H1 (cell line): ENCODE results near the gene PKN1. TPM values are rescaled to one million over a fixed set of nuclear protein-coding genes. Genes with fewer than 3 reads are reported as not detected.

Experiments used
- CTCF ChIA-PET: fragments of 300-600 bp; sonication (Branson Sonifier 250); formaldehyde crosslinking; loops from one replicate; lab custom pipeline; 2021; ENCODE audit not compliant: partially characterized antibody; lab: Charles Lee
- POLR2A ChIA-PET: fragments of 300-600 bp; sonication (Branson Sonifier 250); formaldehyde crosslinking; loops from one replicate; lab custom pipeline; 2021; ENCODE audit warnings: inconsistent platforms; ENCODE audit not compliant: partially characterized antibody; lab: Charles Lee
- DNase-seq, 2 experiments: peaks; one replicate each; pipeline versions ENCODE4 v3.0.0 to v3.0.0-alpha.2; 2010 to 2022; ENCODE audit warnings: low spot score in 2 of 2, low read depth in 1 of 2, mixed read lengths in 1 of 2
- FAIRE-seq: peaks from 2 replicates; lab custom pipeline; 2011; peaks lifted over from hg19 to GRCh38; lab: Jason Lieb, UNC
- H2AFZ ChIP-seq: 2 replicates; pipeline ENCODE4 v1.8.1; 2012; ENCODE audit warnings: low read length, inconsistent platforms
- H2AK5ac ChIP-seq: 2 replicates; pipeline ENCODE4 v1.6.1; 2013; ENCODE audit warnings: low read depth, low read length
- H2BK120ac ChIP-seq: replicated peaks from 2 replicates; pipeline ENCODE3; 2013; ENCODE audit warnings: low read depth, low read length, inconsistent platforms
- H2BK12ac ChIP-seq: 2 replicates; pipeline ENCODE4 v1.6.1; 2013; ENCODE audit warnings: low read depth, low read length
- H2BK15ac ChIP-seq: 2 replicates; pipeline ENCODE4 v1.6.1; 2013; ENCODE audit warnings: low read length
- H2BK20ac ChIP-seq: 2 replicates; pipeline ENCODE4 v1.6.1; 2013; ENCODE audit warnings: low read length
- H2BK5ac ChIP-seq: 2 replicates; pipeline ENCODE4 v1.6.1; 2013; ENCODE audit warnings: low read depth, low read length
- H3K14ac ChIP-seq: 2 replicates; pipeline ENCODE4 v1.6.1; 2013; ENCODE audit warnings: inconsistent platforms; ENCODE audit not compliant: insufficient read length
- H3K18ac ChIP-seq: 2 replicates; pipeline ENCODE4 v1.6.1; 2013; ENCODE audit warnings: low read length; ENCODE audit errors: extremely low read depth
- H3K23ac ChIP-seq: 2 replicates; pipeline ENCODE4 v1.6.1; 2013; ENCODE audit warnings: inconsistent platforms; ENCODE audit not compliant: insufficient read length
- H3K23me2 ChIP-seq: 2 replicates; pipeline ENCODE4 v1.6.1; 2013; ENCODE audit warnings: low read depth, low read length
- H3K27ac ChIP-seq: 2 replicates; pipeline ENCODE4 v1.6.1; 2011; ENCODE audit warnings: low read depth, low read length, inconsistent platforms
- H3K27me3 ChIP-seq, 4 experiments: replicated peaks in 1 of 4; 1 replicate in 1 of 4; 2 replicates in 3 of 4; pipeline versions ENCODE4 v1.6.1 to v1.8.1; 2011 to 2013; ENCODE audit warnings: low read length in 3 of 4, mild to moderate bottlenecking in 3 of 4, inconsistent platforms in 2 of 4, mixed read lengths in 2 of 4, moderate library complexity in 1 of 4; ENCODE audit not compliant: control insufficient read depth in 3 of 4, insufficient read depth in 3 of 4; ENCODE audit errors: extremely low read depth in 1 of 4
- H3K36me3 ChIP-seq, 4 experiments: 2 replicates each; pipeline versions ENCODE4 v1.6.1 to v1.8.1; 2011 to 2013; ENCODE audit warnings: mild to moderate bottlenecking in 4 of 4, low read length in 3 of 4, moderate library complexity in 2 of 4, control low read depth in 1 of 4, inconsistent platforms in 1 of 4; ENCODE audit not compliant: insufficient read depth in 4 of 4, control insufficient read depth in 2 of 4
- H3K4ac ChIP-seq: replicated peaks from 2 replicates; pipeline ENCODE3; 2013; ENCODE audit warnings: low read length, low read depth, mixed read lengths, inconsistent platforms; ENCODE audit not compliant: insufficient read length
- H3K4me1 ChIP-seq, 4 experiments: replicated peaks in 1 of 4; 1 replicate in 1 of 4; 2 replicates in 3 of 4; pipeline versions ENCODE4 v1.6.1 to v1.8.1; 2011 to 2013; ENCODE audit warnings: low read length in 3 of 4, inconsistent platforms in 2 of 4, mixed read lengths in 1 of 4; ENCODE audit not compliant: insufficient read depth in 4 of 4, control insufficient read depth in 3 of 4
- H3K4me2 ChIP-seq, 2 experiments: 2 replicates each; pipeline versions ENCODE4 v1.6.1 to v1.8.1; 2011 to 2013; ENCODE audit warnings: low read depth in 2 of 2, low read length in 2 of 2, control low read depth in 1 of 2, inconsistent platforms in 1 of 2, mild to moderate bottlenecking in 1 of 2; ENCODE audit not compliant: insufficient read depth in 1 of 2
- H3K4me3 ChIP-seq, 4 experiments: fragments of 200-600, 300-600 bp in 1 of 4; sonication (generic), shearing (Covaris generic), sonication (Bioruptor Twin) in 1 of 4; 2 replicates each; pipeline versions ENCODE4 v1.5.1 to v1.8.1; 2011 to 2016; ENCODE audit warnings: low read length in 4 of 4, low read depth in 3 of 4, control low read depth in 2 of 4, inconsistent platforms in 2 of 4, mild to moderate bottlenecking in 2 of 4, mixed read lengths in 1 of 4, moderate library complexity in 1 of 4; ENCODE audit not compliant: insufficient read depth in 2 of 4; ENCODE audit errors: extremely low read depth in 1 of 4
- H3K56ac ChIP-seq: replicated peaks from 2 replicates; pipeline ENCODE3; 2013; ENCODE audit warnings: low read depth, mild to moderate bottlenecking, mixed read lengths, low read length, inconsistent platforms; ENCODE audit not compliant: insufficient read length
- H3K79me1 ChIP-seq: 2 replicates; pipeline ENCODE4 v1.6.1; 2013; ENCODE audit warnings: low read depth, low read length, control low read depth
- H3K79me2 ChIP-seq, 2 experiments: 2 replicates each; pipeline versions ENCODE4 v1.6.1 to v1.8.1; 2012 to 2013; ENCODE audit warnings: low read length in 2 of 2, mild to moderate bottlenecking in 2 of 2, inconsistent platforms in 1 of 2; ENCODE audit not compliant: insufficient read depth in 2 of 2, control insufficient read depth in 1 of 2
- H3K9ac ChIP-seq, 4 experiments: replicated peaks in 1 of 4; 1 replicate in 1 of 4; 2 replicates in 3 of 4; pipeline versions ENCODE4 v1.6.1 to v1.8.1; 2011 to 2013; ENCODE audit warnings: low read depth in 3 of 4, low read length in 3 of 4, control low read depth in 2 of 4, mild to moderate bottlenecking in 2 of 4, moderate library complexity in 2 of 4, inconsistent platforms in 1 of 4; ENCODE audit errors: extremely low read depth in 1 of 4
- H3K9me3 ChIP-seq, 2 experiments: 2 replicates each; pipeline versions ENCODE4 v1.6.1 to v1.8.1; 2012 to 2013; ENCODE audit warnings: mild to moderate bottlenecking in 2 of 2, moderate library complexity in 2 of 2, control low read depth in 1 of 2, inconsistent platforms in 1 of 2, low read depth in 1 of 2, low read length in 1 of 2, mixed read lengths in 1 of 2; ENCODE audit not compliant: insufficient read depth in 2 of 2
- H4K20me1 ChIP-seq, 2 experiments: replicated peaks in 1 of 2; 2 replicates each; pipeline versions ENCODE3 to v1.8.1; 2011 to 2013; ENCODE audit warnings: inconsistent platforms in 2 of 2, low read length in 2 of 2, mild to moderate bottlenecking in 1 of 2; ENCODE audit not compliant: insufficient read depth in 2 of 2, control insufficient read depth in 1 of 2
- H4K5ac ChIP-seq: 2 replicates; pipeline ENCODE4 v1.6.1; 2013; ENCODE audit warnings: low read length, low read depth, mixed read lengths, inconsistent platforms; ENCODE audit not compliant: insufficient read length
- H4K8ac ChIP-seq: 2 replicates; pipeline ENCODE4 v1.8.0; 2013; ENCODE audit warnings: mild to moderate bottlenecking, moderate library complexity, low read length, inconsistent platforms; ENCODE audit not compliant: insufficient read depth; ENCODE audit errors: extremely low read depth
- H4K91ac ChIP-seq: replicated peaks from 2 replicates; pipeline ENCODE3; 2013; ENCODE audit warnings: low read length, mixed read lengths, inconsistent platforms; ENCODE audit not compliant: insufficient read length
- WGBS, 2 experiments: shearing (Covaris generic) in 1 of 2; methylation state at CpG; one replicate each; pipeline versions ENCODE4 v1.1.6 to v1.1.7; 2013 to 2015; ENCODE audit warnings: low lambda C conversion rate in 2 of 2, mixed read lengths in 2 of 2, inconsistent platforms in 1 of 2, low coverage in 1 of 2, missing lambda C conversion rate in 1 of 2; ENCODE audit not compliant: insufficient replicate concordance in 2 of 2, insufficient coverage in 1 of 2, insufficient read length in 1 of 2; ENCODE audit errors: extremely low coverage in 1 of 2, missing lambda C conversion rate in 1 of 2; 5-methylcytosine and 5-hydroxymethylcytosine counted together
- polyA plus RNA-seq, 7 experiments: library from polyadenylated mRNA; depleted of rRNA in 3 of 7; stranded (reverse) in 5 of 7; unstranded in 2 of 7; fragments of >200 nt in 5 of 7; fragments of 200-250 nt in 2 of 7; gene quantifications; 1 replicate in 5 of 7; 2 replicates in 1 of 7; 4 replicates in 1 of 7; pipeline versions ENCODE4 v1.2.1 to v1.2.3, GENCODE V29; 2011 to 2013; ENCODE audit warnings: missing spikeins in 2 of 7, mixed read lengths in 2 of 7
- total RNA-seq: library from RNA; stranded (reverse); fragmentation: NEBNext Ultra II Directional; extraction: Animal tissue kit (Norgen Biotek cat#: 25700); gene quantifications from 2 replicates; pipeline ENCODE4 v1.2.1, GENCODE V29; 2021

PKN1 gene
- total and polyA plus RNA-seq, 2 of the 8 experiments (the other 6 are each of a cell fraction or from before 2014, with no cell fraction given) = 65.2 to 162 TPM

DNA sequence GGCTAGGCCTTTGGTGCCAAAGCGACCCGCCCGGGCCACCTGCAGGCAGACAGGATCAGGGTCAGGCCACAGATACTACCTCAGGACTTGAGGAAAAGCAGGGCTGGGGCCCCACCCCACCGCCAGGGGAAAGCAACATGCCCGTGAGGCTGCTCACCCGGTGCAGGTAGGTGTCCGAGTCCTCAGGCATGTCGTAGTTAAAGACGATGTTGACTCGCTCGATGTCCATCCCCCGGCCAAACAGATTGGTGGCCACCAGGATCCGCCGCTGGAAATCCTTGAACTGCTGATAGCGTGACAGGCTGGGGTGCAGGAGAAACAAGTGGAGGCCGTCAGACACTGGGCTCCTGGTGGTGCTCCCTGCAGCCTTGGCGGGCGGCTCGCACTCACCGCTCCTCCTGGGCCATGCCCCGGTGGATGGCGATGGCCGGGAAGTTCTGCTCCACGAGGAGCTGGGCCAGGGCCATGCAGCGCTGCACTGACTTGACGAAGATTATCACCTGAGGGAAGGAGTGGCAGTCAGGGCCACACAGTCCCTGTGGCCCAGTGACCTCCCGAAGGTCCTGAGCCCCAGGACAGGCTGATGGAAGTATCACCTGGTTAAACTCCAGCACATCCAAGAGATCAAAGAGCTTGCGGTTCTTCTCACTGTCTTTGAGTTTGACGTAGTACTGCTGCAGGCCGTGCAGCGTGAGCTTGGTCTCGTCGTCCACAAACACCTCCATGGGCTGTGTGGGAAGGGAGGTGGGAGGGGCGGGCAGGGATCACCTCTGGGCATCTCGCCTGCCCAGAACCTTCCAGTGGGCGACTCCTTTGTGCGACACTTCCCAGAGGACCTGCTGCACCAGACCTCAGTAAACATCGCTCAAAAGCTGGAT lies 23.7 kb upstream of the PKN1 start:
- H4K8ac ChIP-seq = no peak overlapping the region
- H2BK5ac ChIP-seq = no peak overlapping the region
- POLR2A ChIA-PET = interaction anchor here (0.7 to 2.1 kb wide), 3 partner anchors 10 to 59 kb away, joined by 3 to 6 read pairs (median 3); partner anchors contain the start of gene ADGRE5
- no peak overlapping the region for H2AFZ ChIP-seq
- H2BK15ac ChIP-seq = no peak overlapping the region
- H3K4ac ChIP-seq = no peak overlapping the region
- H4K20me1 ChIP-seq = peaks cover 21 to 27% of the 10 kb centered on the region in 2 experiments
- 94% methylated on average over 35 of the region's 38 CpGs; no CpG with 5 or more reads in 1 of the 2 experiments for WGBS, 2 experiments
- H3K27me3 ChIP-seq = no peaks in the 10 kb centered on the region
- no peak overlapping the region for H3K23ac ChIP-seq
- no peaks in the 10 kb centered on the region for H3K9me3 ChIP-seq
- CTCF ChIA-PET = interaction anchor here (0.6 to 9.1 kb wide), 6 partner anchors 22 to 97 kb away, joined by 3 to 114 read pairs (median 3); no protein-coding TSS in a partner anchor
- no peak for DNase-seq
- no peak overlapping the region for H3K4me3 ChIP-seq
- H4K91ac ChIP-seq = no peak overlapping the region
- H3K27ac ChIP-seq = no peak overlapping the region
- no peak overlapping the region for H3K56ac ChIP-seq
- H3K23me2 ChIP-seq = peaks cover 4% of the 10 kb centered on the region; the same call in 1 of the 2 replicates
- peaks cover 40 to 57% (median 51%) of the 10 kb centered on the region in 4 experiments for H3K36me3 ChIP-seq
- no peak overlapping the region for H2AK5ac ChIP-seq
- no peak overlapping the region for H2BK12ac ChIP-seq
- H3K79me2 ChIP-seq = peaks cover 3 to 28% of the 10 kb centered on the region in 2 experiments; a peak in 3 of 4 replicates
- H4K5ac ChIP-seq = no peak overlapping the region
- H3K4me1 ChIP-seq = peaks cover 0 to 13% (median 5%) of the 10 kb centered on the region in 4 experiments; a peak in 5 of 7 replicates
- no peak overlapping the region for H3K18ac ChIP-seq
- H3K4me2 ChIP-seq = no peak overlapping the region
- no peak overlapping the region for H2BK20ac ChIP-seq
- H3K79me1 ChIP-seq = peaks cover 3% of the 10 kb centered on the region; the same call in 1 of the 2 replicates
- H3K14ac ChIP-seq = no peak overlapping the region
- FAIRE-seq = no peak
- no peak overlapping the region for H2BK120ac ChIP-seq
- H3K9ac ChIP-seq = no peak overlapping the region
